Measurements from ENCODE around the gene PLA2G1B. TPM values are rescaled to one million over a fixed set of nuclear protein-coding genes. Genes with fewer than 3 reads are reported as not detected.

Gene PLA2G1B
- total and polyA plus RNA-seq, 2 of the 13 experiments (the other 11 are each of a cell fraction or from before 2014, with no cell fraction given), result 0.33 to 1.4 TPM

DNA sequence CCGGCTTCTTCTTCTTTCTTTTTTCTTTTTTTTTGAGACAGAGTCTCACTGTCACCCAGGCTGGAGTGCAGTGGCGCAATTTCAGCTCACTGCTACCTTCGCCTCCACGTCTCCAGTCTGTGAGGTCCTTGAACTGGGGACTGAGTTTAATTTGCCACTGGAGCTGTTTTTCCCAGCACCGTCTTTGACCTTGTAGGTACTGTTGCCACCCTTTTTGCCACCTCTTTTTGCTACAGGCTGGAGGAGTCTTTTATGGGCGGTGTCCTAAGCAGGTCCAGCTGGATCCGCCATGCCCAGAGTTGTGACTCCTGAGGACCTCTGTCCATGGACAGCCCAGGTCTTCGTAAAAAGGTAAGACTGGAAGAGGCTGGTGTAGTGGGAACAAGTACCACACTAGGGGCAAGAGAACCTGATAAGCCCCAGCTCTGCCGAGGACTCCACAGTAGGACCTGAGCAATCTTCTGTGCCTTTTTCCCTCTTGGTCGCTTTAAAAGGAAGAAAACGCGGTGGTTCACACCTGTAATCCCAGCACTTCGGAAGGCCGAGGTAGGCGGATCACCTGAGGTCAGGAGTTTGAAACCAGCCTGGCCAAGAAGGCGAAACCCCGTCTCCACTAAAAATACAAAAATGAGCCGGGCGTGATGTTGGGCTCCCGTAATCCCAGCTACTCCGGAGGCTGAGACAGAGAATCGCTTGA, 36.8 kb downstream of the PLA2G1B start (continued):
- TF ChIP-seq ZNF496 (CRISPR knock-in tag; IDR thresholded peaks at IDR 0.05; ENCODE audit: insufficient replicate concordance), result no peak
- TF ChIP-seq, protein P1, sequence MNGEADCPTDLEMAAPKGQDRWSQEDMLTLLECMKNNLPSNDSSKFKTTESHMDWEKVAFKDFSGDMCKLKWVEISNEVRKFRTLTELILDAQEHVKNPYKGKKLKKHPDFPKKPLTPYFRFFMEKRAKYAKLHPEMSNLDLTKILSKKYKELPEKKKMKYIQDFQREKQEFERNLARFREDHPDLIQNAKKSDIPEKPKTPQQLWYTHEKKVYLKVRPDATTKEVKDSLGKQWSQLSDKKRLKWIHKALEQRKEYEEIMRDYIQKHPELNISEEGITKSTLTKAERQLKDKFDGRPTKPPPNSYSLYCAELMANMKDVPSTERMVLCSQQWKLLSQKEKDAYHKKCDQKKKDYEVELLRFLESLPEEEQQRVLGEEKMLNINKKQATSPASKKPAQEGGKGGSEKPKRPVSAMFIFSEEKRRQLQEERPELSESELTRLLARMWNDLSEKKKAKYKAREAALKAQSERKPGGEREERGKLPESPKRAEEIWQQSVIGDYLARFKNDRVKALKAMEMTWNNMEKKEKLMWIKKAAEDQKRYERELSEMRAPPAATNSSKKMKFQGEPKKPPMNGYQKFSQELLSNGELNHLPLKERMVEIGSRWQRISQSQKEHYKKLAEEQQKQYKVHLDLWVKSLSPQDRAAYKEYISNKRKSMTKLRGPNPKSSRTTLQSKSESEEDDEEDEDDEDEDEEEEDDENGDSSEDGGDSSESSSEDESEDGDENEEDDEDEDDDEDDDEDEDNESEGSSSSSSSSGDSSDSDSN (CRISPR knock-in tag; IDR thresholded peaks at IDR 0.05), result peak; percentile 23
- TF ChIP-seq PAWR (CRISPR knock-in tag; IDR thresholded peaks at IDR 0.05; ENCODE audit: borderline replicate concordance), result no peak
- TF ChIP-seq MEIS2 (CRISPR knock-in tag; IDR thresholded peaks at IDR 0.05), result 0 out of 2 replicates have a peak, but pooled peaks have one; percentile 43
- no peak for TF ChIP-seq MXI1 (IDR thresholded peaks at IDR 0.05; ENCODE audit: borderline replicate concordance, low read depth, low read length)
- TF ChIP-seq ZNF12 (CRISPR knock-in tag; IDR thresholded peaks at IDR 0.05), result 0 out of 2 replicates have a peak, but pooled peaks have one; percentile 20
- no peak for TF ChIP-seq ZNF781 (CRISPR knock-in tag; IDR thresholded peaks at IDR 0.05; ENCODE audit: borderline replicate concordance, not compliant biosample characterization)
- peak; percentile 12; the same call in 1 of the 2 replicates for TF ChIP-seq RXRA (CRISPR knock-in tag; IDR thresholded peaks at IDR 0.05)
- TF ChIP-seq ZSCAN20 (CRISPR knock-in tag; IDR thresholded peaks at IDR 0.05; ENCODE audit: borderline replicate concordance), result 0 out of 2 replicates have a peak, but pooled peaks have one; percentile 25
- TF ChIP-seq, protein P2, sequence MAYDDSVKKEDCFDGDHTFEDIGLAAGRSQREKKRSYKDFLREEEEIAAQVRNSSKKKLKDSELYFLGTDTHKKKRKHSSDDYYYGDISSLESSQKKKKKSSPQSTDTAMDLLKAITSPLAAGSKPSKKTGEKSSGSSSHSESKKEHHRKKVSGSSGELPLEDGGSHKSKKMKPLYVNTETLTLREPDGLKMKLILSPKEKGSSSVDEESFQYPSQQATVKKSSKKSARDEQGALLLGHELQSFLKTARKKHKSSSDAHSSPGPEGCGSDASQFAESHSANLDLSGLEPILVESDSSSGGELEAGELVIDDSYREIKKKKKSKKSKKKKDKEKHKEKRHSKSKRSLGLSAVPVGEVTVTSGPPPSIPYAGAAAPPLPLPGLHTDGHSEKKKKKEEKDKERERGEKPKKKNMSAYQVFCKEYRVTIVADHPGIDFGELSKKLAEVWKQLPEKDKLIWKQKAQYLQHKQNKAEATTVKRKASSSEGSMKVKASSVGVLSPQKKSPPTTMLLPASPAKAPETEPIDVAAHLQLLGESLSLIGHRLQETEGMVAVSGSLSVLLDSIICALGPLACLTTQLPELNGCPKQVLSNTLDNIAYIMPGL (CRISPR knock-in tag; IDR thresholded peaks at IDR 0.05; ENCODE audit: borderline replicate concordance in 1 of 2, low read depth in 1 of 2), result 0 out of 4 replicates have a peak, but pooled peaks of 1 of the 2 experiments have one; percentile 23
- TF ChIP-seq ZNF383 (CRISPR knock-in tag; IDR thresholded peaks at IDR 0.05; ENCODE audit: borderline replicate concordance), result no peak
- TF ChIP-seq, protein P3, sequence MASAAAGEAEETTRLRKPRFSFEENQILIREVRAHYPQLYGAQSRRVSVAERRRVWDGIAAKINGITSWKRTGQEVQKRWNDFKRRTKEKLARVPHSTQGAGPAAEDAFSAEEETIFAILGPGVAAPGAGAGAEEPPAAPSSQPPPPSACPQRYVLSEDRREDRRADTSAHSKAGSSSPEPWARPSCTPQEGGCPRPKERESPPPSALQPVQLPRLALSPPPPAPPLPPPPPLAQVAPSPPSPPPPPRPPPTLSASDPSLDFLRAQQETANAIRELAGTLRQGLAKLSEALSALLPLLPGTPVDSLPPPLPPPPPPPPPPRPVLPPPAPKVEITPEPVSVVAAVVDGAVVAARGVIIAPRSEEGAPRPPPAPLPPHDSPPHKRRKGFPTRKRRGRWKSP (CRISPR knock-in tag; IDR thresholded peaks at IDR 0.05), result 0 out of 2 replicates have a peak, but pooled peaks have one; percentile 6
- TF ChIP-seq, protein P4, sequence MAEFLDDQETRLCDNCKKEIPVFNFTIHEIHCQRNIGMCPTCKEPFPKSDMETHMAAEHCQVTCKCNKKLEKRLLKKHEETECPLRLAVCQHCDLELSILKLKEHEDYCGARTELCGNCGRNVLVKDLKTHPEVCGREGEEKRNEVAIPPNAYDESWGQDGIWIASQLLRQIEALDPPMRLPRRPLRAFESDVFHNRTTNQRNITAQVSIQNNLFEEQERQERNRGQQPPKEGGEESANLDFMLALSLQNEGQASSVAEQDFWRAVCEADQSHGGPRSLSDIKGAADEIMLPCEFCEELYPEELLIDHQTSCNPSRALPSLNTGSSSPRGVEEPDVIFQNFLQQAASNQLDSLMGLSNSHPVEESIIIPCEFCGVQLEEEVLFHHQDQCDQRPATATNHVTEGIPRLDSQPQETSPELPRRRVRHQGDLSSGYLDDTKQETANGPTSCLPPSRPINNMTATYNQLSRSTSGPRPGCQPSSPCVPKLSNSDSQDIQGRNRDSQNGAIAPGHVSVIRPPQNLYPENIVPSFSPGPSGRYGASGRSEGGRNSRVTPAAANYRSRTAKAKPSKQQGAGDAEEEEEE (CRISPR knock-in tag; IDR thresholded peaks at IDR 0.05; ENCODE audit: borderline replicate concordance), result no peak
- no peak for TF ChIP-seq ZNF382 (CRISPR knock-in tag; IDR thresholded peaks at IDR 0.05; ENCODE audit: borderline replicate concordance)
